ENCODE results near the gene DTX3. TPM values are rescaled to one million over a fixed set of nuclear protein-coding genes. Genes with fewer than 3 reads are reported as not detected.
"Not testable (repeated sequence)": the region's sequence is repeated elsewhere in the genome, so short reads cannot be mapped to it uniquely, and the experiment has no call there.

The DTX3 gene
- total RNA-seq, 1 donor from 2014 or later: 16.6 TPM

- peak; percentile 73 for DNase-seq
These were observed 21.4 kb upstream of the DTX3 start for GRCh38 chr12:57583008-57583831.

- no peak for DNase-seq
These were observed 20.6 kb upstream of the DTX3 start for GRCh38 chr12:57584050-57584449.

- no peak for DNase-seq
These were observed 19.9 kb upstream of the DTX3 start for GRCh38 chr12:57584690-57585089.

GRCh38 chr12:57585156-57585555, 19.5 kb upstream of the DTX3 start:
- no peak for DNase-seq

- no peak for DNase-seq
These were observed 18.5 kb upstream of the DTX3 start for GRCh38 chr12:57586128-57586527.

- DNase-seq: no peak
These were observed 17.7 kb upstream of the DTX3 start for GRCh38 chr12:57586832-57587429.

- DNase-seq: not testable (repeated sequence)
These were observed 15.5 kb upstream of the DTX3 start for GRCh38 chr12:57588951-57589610.

- DNase-seq: no peak
These were observed 14.2 kb upstream of the DTX3 start for GRCh38 chr12:57590479-57590863.

GRCh38 chr12:57590864-57591781, 13.5 kb upstream of the DTX3 start, which contains the start of gene PIP4K2C:
PIP4K2C (plus strand) TSS chr12:57591192; CDS start chr12:57591290, 98 bp downstream.
- no peak for DNase-seq

- no peak for DNase-seq
These were observed 12.8 kb upstream of the DTX3 start for GRCh38 chr12:57591782-57592325.

GRCh38 chr12:57592551-57593165, 12.0 kb upstream of the DTX3 start:
- DNase-seq: no peak

- no peak for DNase-seq
These were observed 11.4 kb upstream of the DTX3 start for GRCh38 chr12:57593187-57593586.

GRCh38 chr12:57600395-57600794, 4.2 kb upstream of the DTX3 start:
- no peak for DNase-seq

- no peak for DNase-seq
These were observed 2.1 kb upstream of the DTX3 start for GRCh38 chr12:57602544-57602943.

- no peak for DNase-seq
These were observed 1.3 kb upstream of the DTX3 start for GRCh38 chr12:57603324-57603723.

GRCh38 chr12:57603815-57604453, 690 bp upstream of the DTX3 start:
- DNase-seq: peak; percentile 56

GRCh38 chr12:57604992-57605810, 577 bp downstream of the DTX3 start:
- no peak for DNase-seq

GRCh38 chr12:57605811-57606311, 1.2 kb downstream of the DTX3 start:
- DNase-seq: no peak

GRCh38 chr12:57606399-57606798, 1.8 kb downstream of the DTX3 start:
- DNase-seq: no peak

- DNase-seq: no peak
These were observed 2.2 kb downstream of the DTX3 start for GRCh38 chr12:57606821-57607220.
